Endodermal cell (in vitro differentiated cells): ENCODE data around the gene KRTAP10-2. TPM values are rescaled to one million over a fixed set of nuclear protein-coding genes. Genes with fewer than 3 reads are reported as not detected.
"Not testable (repeated sequence)": the region's sequence is repeated elsewhere in the genome, so short reads cannot be mapped to it uniquely, and the experiment has no call there.

ENCODE experiments used
- DNase-seq: peaks from one replicate; pipeline ENCODE4 v3.0.0-alpha.2; 2017
- H3K27ac ChIP-seq: 2 replicates; pipeline ENCODE4 v1.5.1; 2013; ENCODE audit warnings: mild to moderate bottlenecking, low read depth, low read length, moderate library complexity
- H3K27me3 ChIP-seq: 2 replicates; pipeline ENCODE4 v1.6.1; 2013; ENCODE audit warnings: mild to moderate bottlenecking, low read length, moderate library complexity; ENCODE audit not compliant: insufficient read depth, control insufficient read depth, poor library complexity, severe bottlenecking
- H3K36me3 ChIP-seq: 2 replicates; pipeline ENCODE4 v1.7.0; 2013; ENCODE audit warnings: mild to moderate bottlenecking, low read length, moderate library complexity; ENCODE audit not compliant: control insufficient read depth, insufficient read depth
- H3K4me1 ChIP-seq: one replicate; pipeline ENCODE4 v1.7.0; 2013; ENCODE audit warnings: low read length; ENCODE audit not compliant: control insufficient read depth, insufficient read depth
- H3K4me3 ChIP-seq: 2 replicates; pipeline ENCODE4 v1.5.1; 2013; ENCODE audit warnings: mild to moderate bottlenecking, low read length, moderate library complexity
- H3K9ac ChIP-seq: 2 replicates; pipeline ENCODE4 v1.6.1; 2013; ENCODE audit warnings: mild to moderate bottlenecking, low read length, moderate library complexity; ENCODE audit not compliant: poor library complexity, severe bottlenecking; ENCODE audit errors: extremely low read depth
- H3K9me3 ChIP-seq: 2 replicates; pipeline ENCODE4 v1.6.1; 2013; ENCODE audit warnings: mild to moderate bottlenecking, low read length, moderate library complexity; ENCODE audit not compliant: control insufficient read depth
- H3K27ac Mint-ChIP-seq: 2 replicates; pipeline ENCODE4 v1.8.0; 2020; ENCODE audit warnings: mixed read lengths
- H3K27me3 Mint-ChIP-seq: 2 replicates; pipeline ENCODE4 v1.8.0; 2021; ENCODE audit warnings: mild to moderate bottlenecking, mixed read lengths; ENCODE audit not compliant: insufficient read depth
- H3K36me3 Mint-ChIP-seq: 2 replicates; pipeline ENCODE4 v1.8.0; 2020; ENCODE audit warnings: low read depth, mixed read lengths
- H3K4me1 Mint-ChIP-seq: 2 replicates; pipeline ENCODE4 v1.8.0; 2020; ENCODE audit warnings: mixed read lengths
- H3K4me3 Mint-ChIP-seq: 2 replicates; pipeline ENCODE4 v1.8.0; 2020; ENCODE audit warnings: mild to moderate bottlenecking, moderate library complexity, mixed read lengths
- H3K9me3 Mint-ChIP-seq: 2 replicates; pipeline ENCODE4 v1.8.0; 2020; ENCODE audit warnings: mild to moderate bottlenecking, mixed read lengths
- CTCF ChIP-seq: fragments of 200-600 bp; sonication (generic); conservative IDR thresholded peaks from 2 replicates; pipeline ENCODE4 v1.5.0; 2021; ENCODE audit warnings: antibody characterized with exemption, mild to moderate bottlenecking
- WGBS, 2 experiments: methylation state at CpG; one replicate each; pipeline versions ENCODE4 v1.1.5 to v1.1.7; 2013; ENCODE audit warnings: missing lambda C conversion rate in 2 of 2, mixed read lengths in 1 of 2; ENCODE audit not compliant: insufficient coverage in 1 of 2, insufficient read length in 1 of 2; 5-methylcytosine and 5-hydroxymethylcytosine counted together
- total RNA-seq, 2 donors: library from RNA; stranded (reverse); fragmentation: NEBNext Ultra II Directional in 1 of 2; extraction: Animal tissue kit (Norgen Biotek cat#: 25700) in 1 of 2; gene quantifications; 2 replicates in 1 of 2; 3 replicates in 1 of 2; pipeline ENCODE4 v1.2.1, GENCODE V29; 2021

The KRTAP10-2 gene
- total RNA-seq, 2 donors from 2014 or later: not detected

- Mint-ChIP-seq H3K4me1 (no peaks in the 10 kb centered on the region), H3K27ac (peak overlapping the region; percentile 48), H3K9me3 (no peaks in the 10 kb centered on the region), H3K4me3 (no peak overlapping the region), H3K27me3 (no peaks in the 10 kb centered on the region), H3K36me3 (peaks cover 3% of the 10 kb centered on the region)
- H3K27ac ChIP-seq: no peak overlapping the region
- no peak for TF ChIP-seq CTCF
- no peaks in the 10 kb centered on the region for H3K36me3 ChIP-seq
- H3K4me1 ChIP-seq: no peaks in the 10 kb centered on the region
- no peak overlapping the region for H3K9ac ChIP-seq
- no peaks in the 10 kb centered on the region for H3K27me3 ChIP-seq
- DNase-seq: no peak
- H3K4me3 ChIP-seq: no peak overlapping the region
- no peaks in the 10 kb centered on the region for H3K9me3 ChIP-seq
- 93 to 95% methylated on average over 37 to 44 of the region's 44 CpGs for WGBS, 2 experiments
These were observed 44.7 kb downstream of the KRTAP10-2 start for GRCh38 chr21:44506279-44507255.

DNA sequence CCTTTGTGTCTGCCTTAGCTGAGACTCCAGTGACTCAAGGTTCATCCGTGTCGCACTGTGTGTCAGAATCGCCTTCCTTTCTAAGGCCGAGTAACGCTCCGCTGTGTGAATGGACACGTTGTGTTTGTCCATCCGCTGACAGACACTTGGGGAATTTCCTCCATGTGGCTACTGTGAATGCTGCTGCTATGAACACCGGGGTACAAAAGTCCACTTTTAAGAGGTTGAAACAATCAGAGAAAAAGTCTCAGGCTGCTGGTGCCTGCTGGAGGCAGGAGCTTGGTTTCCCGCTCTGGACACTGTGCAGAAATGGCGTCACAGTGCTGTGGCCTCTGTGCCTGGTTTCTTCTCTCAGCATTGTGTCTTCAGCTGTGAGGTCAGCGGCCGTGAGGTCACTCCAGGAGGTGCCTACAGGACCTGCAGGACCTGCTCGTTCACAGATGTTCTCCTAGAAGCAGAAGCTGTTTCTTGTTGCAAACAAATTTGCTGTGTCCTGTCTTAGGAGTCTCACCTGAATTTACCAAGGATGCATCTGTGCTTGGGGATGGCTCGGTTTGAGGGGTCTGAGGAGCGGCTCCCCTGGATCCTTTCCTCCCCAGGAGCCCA lies 45.5 kb downstream of the KRTAP10-2 start:
- H3K9ac ChIP-seq: no peak overlapping the region
- no peaks in the 10 kb centered on the region for H3K27me3 ChIP-seq
- H3K4me1 ChIP-seq: no peaks in the 10 kb centered on the region
- 89 to 93% methylated on average over 16 of the region's 16 CpGs for WGBS, 2 experiments
- Mint-ChIP-seq H3K4me1 (no peaks in the 10 kb centered on the region), H3K9me3 (no peaks in the 10 kb centered on the region), H3K27me3 (no peaks in the 10 kb centered on the region), H3K4me3 (no peak overlapping the region), H3K27ac (no peak overlapping the region), H3K36me3 (peaks cover 3% of the 10 kb centered on the region)
- H3K4me3 ChIP-seq: no peak overlapping the region
- H3K9me3 ChIP-seq: no peaks in the 10 kb centered on the region
- peak overlapping the region; percentile 6 for H3K27ac ChIP-seq
- no peak for TF ChIP-seq CTCF
- H3K36me3 ChIP-seq: no peaks in the 10 kb centered on the region
- no peak for DNase-seq

DNA sequence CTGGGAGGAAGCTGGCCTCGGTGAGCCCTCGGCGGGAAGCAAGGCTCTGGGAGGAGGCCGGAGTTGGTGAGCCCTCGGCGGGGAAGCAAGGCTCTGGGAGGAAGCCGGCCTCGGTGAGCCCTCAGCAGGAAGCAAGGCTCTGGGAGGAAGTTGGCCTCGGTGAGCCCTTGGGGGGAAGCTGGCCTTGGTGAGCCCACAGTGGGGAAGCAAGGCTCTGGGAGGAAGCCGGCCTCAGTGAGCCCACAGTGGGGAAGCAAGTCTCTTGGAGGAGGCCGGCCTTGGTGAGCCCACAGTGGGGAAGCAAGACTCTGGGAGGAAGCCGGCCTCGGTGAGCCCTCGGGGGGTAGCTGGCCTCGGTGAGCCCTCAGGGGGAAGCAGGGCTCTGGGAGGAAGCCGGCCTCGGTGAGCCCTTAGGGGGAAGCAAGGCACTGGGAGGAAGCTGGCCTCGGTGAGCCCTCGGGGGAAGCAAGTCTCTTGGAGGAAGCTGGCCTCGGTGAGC lies 47.4 kb downstream of the KRTAP10-2 start:
- Mint-ChIP-seq H3K27me3 (no peaks in the 10 kb centered on the region), H3K9me3 (no peaks in the 10 kb centered on the region), H3K4me3 (no peak overlapping the region), H3K4me1 (no peaks in the 10 kb centered on the region), H3K27ac (no peak overlapping the region), H3K36me3 (no peaks in the 10 kb centered on the region)
- TF ChIP-seq CTCF: no peak
- Histone ChIP-seq H3K9me3 (no peaks in the 10 kb centered on the region), H3K36me3 (no peaks in the 10 kb centered on the region), H3K27ac (no peak overlapping the region), H3K9ac (no peak overlapping the region), H3K4me3 (no peak overlapping the region), H3K4me1 (no peaks in the 10 kb centered on the region), H3K27me3 (no peaks in the 10 kb centered on the region)
- no peak for DNase-seq
- WGBS, 2 experiments: 91 to 95% methylated on average over 15 to 20 of the region's 20 CpGs

DNA sequence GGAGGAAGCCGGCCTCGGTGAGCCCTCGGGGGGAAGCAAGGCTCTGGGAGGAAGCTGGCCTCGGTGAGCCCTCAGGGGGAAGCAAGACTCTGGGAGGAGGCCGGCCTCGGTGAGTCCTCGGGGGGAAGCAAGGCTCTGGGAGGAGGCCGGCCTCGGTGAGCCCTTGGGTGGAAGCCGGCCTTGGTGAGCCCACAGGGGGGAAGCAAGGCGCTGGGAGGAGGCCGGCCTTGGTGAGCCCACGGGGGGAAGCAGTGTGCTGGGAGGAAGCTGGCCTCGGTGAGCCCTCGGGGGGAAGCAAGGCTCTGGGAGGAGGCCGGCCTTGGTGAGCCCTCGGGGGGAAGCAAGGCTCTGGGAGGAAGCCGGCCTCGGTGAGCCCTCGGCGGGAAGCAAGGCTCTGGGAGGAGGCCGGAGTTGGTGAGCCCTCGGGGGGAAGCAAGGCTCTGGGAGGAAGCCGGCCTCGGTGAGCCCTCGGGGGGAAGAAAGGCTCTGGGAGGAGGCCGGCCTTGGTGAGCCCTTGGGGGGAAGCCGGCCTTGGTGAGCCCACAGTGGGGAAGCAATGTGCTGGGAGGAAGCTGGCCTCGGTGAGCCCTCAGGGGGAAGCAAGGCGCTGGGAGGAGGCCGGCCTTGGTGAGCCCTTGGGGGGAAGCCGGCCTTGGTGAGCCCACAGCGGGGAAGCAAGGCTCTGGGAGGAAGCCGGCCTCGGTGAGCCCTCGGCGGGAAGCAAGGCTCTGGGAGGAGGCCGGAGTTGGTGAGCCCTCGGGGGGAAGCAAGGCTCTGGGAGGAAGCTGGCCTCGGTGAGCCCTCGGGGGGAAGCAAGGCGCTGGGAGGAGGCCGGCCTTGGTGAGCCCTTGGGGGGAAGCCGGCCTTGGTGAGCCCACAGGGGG lies 48.1 kb downstream of the KRTAP10-2 start:
- H3K27ac Mint-ChIP-seq, H3K9me3 Mint-ChIP-seq: not testable (repeated sequence)

More for the DNA sequence above, 48.1 kb downstream of the KRTAP10-2 start:
- H3K27me3 ChIP-seq, H3K4me1 Mint-ChIP-seq, H3K4me3 Mint-ChIP-seq, H3K4me3 ChIP-seq, H3K9me3 ChIP-seq, H3K36me3 ChIP-seq, H3K36me3 Mint-ChIP-seq, H3K4me1 ChIP-seq, H3K27ac ChIP-seq, DNase-seq, H3K9ac ChIP-seq, H3K27me3 Mint-ChIP-seq: not testable (repeated sequence)
- 92 to 93% methylated on average over 25 to 43 of the region's 44 CpGs for WGBS, 2 experiments
